Measurements from ENCODE around the gene ERF.

ERF gene

GRCh38 chr19:42254850-42255765 is at the start of gene ERF:
Gene ERF, minus strand, starts transcription at chr19:42255128. Its CDS starts 129 bp downstream, at chr19:42254999.
- DNase-seq = peak; percentile 69 to 97

DNA sequence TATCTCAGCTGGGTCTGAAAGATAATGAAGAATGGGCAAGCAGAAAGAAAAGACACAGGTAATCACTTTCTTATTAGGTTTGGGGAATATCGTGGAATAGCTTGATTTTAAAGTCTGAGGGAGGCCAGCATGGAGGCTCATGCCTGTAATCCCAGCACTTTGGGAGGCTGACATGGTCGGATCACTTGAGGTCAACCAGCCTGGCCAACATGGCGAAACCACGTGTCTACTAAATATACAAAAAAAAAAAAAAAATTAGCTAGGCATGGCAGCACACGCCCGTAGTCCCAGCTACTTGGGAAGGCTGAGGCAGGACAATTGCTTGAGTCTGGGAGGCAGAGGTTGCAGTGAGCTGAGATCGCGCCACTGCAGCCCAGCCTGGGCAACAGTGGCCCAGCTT is 48.9 kb upstream of the ERF start:
- DNase-seq = no peak

- DNase-seq = no peak
Measured at GRCh38 chr19:42303101-42303464, 48.2 kb upstream of the ERF start.

- peak; percentile 69 to 80 for DNase-seq
Measured at GRCh38 chr19:42301646-42302203, 46.8 kb upstream of the ERF start, which contains the start of gene PRR19. Gene PRR19, plus strand, starts transcription at chr19:42302132. Its CDS starts 7,453 bp downstream, at chr19:42309585.

DNA sequence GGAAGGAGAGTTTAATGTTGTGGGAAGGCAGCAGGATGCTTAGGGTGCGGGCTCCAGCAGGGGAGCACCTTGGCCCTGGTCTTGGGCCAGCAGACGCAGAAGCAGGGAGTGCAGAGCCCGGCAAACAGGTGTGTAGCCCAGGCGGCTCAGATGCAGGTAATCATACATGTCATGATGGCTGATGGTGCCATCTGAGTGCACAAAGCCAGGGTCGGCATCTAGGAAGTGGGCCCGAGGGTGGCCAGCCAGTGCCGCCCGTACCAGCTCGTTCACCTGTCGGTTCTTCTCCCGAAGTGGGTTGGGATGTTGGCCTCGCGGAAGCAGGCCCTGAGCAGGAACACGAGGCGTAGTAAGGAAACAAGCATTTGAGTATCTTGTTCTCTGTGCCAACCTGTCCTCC is 42.1 kb upstream of the ERF start:
- DNase-seq = no peak

DNA sequence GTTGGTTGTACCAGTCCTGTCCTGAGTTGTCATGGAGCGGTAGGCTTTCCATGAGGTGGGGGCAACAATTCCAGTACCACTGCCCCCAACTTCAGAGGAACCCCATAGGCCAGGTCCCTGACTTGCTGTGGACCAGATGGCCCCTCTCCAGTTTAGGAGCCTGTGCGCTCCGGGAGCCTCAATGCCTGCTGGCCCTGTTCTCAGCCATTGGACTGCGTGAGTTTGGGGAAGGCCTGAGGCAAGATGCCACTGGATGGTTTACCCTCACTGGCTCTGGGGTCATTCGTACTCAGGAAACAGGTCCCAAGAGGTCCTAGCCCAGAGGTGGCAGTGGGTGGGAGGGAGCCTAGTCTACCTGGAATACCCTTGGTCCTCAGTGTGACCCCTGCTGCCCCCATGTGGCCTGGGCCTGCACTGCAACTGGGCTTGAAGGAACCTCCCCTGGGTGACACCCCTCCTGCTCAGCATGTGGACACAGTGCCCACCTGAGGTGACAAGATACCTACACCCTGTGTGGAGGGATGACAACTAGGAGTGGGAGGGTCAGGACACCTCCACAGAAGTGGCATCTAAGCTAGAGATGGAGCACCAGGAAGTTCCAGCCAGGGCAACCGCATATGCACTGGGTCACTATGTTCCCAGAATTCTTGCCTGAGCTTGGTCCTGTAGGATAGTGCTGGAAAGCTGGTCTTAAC is 41.0 kb upstream of the ERF start:
- peak; percentile 60 to 92 for DNase-seq

GRCh38 chr19:42295342-42295741 is 40.4 kb upstream of the ERF start:
- DNase-seq = no peak

DNA sequence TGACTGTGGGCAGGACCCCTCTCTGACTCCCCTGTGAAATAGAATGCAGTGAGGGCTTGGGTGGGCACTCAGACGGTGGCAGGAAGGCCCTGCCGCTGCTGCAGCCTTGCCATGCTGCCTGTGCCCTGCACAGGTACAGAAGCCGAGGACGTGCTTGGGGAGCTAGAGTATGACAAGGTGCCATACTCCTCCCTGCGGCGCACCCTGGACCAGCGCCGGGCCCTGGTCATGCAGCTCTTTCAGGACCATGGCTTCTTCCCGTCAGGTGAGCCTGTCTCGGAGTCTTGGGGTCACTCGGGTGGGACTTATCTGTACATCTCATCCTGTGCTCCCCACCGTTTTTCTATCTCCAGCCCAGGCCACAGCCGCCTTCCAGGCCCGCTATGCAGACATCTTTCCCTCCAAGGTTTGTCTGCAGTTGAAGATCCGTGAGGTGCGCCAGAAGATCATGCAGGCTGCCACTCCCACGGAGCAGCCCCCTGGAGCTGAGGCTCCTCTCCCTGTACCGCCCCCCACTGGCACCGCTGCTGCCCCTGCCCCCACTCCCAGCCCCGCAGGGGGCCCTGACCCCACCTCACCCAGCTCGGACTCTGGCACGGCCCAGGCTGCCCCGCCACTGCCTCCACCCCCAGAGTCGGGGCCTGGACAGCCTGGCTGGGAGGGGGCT is 39.7 kb upstream of the ERF start:
- no peak for DNase-seq

GRCh38 chr19:42293948-42294347 is 39.0 kb upstream of the ERF start:
- DNase-seq = no peak

- no peak for DNase-seq
Measured at GRCh38 chr19:42293540-42293939, 38.6 kb upstream of the ERF start.

DNA sequence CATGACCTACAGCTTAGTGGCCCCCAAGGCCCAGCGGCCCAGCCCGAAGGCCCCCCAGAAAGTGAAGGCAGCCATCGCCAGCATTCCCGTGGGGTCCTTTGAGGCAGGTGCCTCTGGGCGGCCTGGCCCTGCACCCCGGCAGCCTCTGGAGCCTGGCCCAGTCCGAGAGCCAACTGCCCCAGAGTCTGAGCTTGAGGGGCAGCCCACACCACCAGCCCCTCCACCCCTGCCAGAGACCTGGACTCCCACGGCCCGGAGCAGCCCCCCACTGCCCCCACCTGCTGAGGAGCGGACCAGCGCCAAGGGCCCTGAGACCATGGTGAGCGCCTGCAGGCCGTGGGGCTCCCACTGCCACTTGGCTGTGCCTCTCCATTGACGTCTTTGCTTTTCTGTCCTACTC is 38.0 kb upstream of the ERF start:
- no peak for DNase-seq

DNA sequence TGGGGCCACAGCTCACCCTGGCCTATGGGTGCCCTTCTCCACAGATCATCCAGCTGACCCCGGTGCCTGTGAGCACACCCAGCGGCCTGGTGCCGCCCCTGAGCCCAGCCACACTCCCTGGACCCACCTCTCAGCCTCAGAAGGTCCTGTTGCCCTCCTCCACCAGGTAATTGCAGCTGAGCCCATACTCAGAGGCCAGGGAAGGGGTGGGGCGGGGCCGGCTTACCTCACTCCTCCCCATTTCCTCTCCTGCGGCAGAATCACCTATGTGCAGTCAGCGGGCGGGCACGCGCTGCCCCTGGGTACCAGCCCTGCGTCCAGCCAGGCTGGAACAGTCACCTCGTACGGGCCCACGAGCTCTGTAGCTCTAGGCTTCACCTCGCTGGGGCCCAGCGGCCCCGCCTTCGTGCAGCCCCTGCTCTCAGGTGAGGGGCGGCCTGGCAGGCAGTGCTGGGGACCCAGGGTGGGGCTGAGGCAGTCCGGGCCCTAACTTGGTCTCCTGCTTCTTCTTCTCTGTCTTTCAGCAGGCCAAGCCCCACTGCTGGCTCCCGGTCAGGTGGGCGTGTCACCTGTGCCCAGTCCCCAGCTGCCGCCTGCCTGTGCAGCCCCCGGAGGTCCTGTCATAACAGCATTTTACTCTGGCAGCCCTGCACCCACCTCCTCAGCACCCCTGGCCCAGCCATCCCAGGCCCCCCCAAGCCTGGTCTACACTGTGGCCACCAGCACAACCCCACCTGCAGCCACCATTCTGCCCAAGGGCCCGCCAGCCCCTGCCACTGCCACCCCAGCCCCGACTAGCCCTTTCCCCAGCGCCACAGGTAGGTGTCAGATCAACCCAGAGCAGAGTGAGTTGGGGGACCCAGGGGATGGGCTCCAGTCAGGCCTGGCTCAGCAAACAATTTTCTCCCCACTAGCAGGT is 37.4 kb upstream of the ERF start:
- no peak for DNase-seq

GRCh38 chr19:42291435-42291810 is 36.5 kb upstream of the ERF start:
- DNase-seq = peak in 1 of 2 experiments; percentile 38

DNA sequence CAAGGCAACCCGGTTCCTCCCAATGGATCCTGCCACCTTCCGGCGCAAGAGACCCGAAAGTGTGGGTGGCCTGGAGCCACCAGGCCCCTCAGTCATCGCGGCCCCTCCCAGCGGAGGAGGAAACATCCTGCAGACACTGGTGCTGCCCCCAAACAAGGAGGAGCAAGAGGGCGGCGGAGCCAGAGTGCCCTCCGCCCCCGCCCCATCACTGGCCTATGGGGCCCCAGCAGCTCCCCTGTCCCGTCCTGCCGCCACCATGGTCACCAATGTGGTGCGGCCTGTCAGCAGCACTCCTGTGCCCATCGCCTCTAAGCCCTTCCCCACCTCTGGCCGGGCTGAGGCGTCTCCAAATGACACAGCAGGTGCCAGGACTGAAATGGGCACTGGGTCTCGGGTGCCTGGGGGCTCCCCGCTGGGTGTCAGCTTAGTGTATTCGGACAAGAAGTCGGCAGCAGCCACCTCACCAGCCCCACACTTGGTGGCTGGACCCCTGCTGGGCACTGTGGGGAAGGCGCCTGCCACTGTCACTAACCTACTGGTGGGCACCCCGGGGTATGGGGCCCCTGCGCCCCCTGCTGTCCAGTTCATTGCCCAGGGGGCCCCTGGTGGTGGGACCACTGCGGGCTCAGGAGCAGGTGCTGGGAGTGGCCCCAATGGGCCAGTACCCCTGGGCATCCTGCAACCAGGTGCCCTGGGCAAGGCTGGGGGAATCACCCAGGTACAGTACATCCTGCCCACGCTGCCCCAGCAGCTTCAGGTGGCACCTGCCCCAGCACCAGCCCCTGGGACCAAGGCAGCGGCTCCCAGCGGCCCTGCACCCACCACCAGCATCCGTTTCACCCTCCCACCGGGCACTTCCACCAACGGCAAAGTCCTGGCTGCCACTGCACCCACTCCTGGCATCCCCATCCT is 35.9 kb upstream of the ERF start:
- peak in 1 of 2 experiments; percentile 66 for DNase-seq

- no peak for DNase-seq
Measured at GRCh38 chr19:42290136-42290522, 35.2 kb upstream of the ERF start.

DNA sequence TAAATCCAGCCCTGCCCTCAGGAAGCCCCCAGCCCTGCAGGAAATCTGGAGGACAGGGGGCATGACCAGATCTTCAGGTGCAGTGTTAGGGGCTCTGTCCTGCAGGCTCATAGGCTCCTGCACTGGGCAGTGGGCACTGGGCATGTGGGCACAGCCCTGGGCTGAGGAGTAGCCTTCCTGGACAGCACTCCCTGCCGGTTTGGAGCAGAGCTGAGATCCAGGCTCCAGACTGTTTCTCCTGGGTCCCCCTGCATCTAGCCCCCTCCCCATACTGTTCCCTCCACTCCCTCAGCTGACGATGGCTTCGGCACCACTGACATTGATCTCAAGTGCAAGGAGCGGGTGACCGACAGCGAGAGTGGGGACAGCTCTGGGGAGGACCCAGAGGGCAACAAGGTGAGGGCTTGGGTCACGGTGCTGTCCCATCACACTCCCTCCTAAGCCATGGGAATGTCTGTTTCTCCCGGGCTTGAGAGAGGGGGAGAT is 34.7 kb upstream of the ERF start:
- no peak for DNase-seq

DNA sequence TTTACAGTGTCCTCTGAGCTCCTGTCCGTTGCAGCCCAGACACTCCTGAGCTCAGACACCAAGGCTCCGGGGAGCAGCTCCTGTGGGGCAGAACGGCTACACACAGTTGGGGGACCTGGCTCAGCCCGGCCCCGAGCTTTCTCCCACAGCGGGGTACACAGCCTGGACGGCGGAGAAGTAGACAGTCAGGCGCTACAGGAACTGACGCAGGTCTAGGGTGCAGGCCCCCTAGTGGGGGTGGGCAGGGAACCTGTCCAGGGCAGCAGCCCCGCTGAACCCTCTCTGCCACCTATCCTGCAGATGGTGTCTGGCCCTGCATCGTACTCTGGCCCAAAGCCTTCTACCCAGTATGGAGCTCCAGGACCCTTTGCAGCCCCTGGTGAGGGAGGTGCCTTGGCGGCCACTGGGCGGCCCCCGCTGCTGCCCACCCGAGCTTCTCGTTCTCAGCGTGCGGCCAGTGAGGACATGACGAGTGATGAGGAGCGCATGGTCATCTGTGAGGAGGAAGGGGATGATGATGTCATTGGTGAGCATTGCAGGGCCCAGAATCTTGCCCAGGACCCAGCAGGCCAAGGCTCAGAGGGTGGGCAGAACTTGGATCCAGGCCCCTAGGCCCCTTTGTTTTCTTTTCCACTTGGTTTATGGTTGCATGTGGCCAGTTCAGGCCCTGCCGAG is 34.1 kb upstream of the ERF start:
- DNase-seq = no peak

DNA sequence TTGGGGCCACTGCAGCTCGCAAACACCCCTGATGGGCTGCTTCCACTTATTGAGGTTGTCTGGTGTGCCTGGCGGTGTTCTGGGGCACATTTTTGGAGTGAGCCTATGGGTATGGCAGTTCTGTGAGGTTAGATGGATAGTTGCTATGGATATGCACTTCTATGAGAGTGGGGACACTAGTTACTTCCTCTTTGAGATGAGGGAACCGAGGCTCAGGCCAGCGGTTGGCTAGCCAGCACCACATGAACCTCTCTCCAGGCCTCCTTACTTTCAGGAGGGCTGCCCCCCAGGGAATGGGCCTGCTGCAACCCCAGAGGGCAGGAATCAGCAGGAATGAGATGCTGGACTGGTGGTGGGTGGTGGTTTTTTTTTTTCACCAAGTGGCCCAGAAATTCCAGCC is 33.5 kb upstream of the ERF start:
- DNase-seq = no peak

DNA sequence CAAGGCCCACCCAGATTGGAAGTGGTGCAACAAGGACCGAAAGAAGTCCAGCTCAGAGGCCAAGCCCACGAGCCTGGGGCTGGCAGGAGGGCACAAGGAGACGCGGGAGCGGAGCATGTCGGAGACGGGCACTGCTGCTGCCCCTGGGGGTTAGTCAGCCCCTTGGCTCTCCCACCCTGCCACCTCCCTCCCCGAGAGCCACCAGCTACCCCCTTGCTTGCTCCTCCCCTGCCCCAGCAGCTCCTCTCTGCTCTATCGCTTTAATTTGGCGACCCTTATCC is 32.8 kb upstream of the ERF start:
- DNase-seq = no peak

DNA sequence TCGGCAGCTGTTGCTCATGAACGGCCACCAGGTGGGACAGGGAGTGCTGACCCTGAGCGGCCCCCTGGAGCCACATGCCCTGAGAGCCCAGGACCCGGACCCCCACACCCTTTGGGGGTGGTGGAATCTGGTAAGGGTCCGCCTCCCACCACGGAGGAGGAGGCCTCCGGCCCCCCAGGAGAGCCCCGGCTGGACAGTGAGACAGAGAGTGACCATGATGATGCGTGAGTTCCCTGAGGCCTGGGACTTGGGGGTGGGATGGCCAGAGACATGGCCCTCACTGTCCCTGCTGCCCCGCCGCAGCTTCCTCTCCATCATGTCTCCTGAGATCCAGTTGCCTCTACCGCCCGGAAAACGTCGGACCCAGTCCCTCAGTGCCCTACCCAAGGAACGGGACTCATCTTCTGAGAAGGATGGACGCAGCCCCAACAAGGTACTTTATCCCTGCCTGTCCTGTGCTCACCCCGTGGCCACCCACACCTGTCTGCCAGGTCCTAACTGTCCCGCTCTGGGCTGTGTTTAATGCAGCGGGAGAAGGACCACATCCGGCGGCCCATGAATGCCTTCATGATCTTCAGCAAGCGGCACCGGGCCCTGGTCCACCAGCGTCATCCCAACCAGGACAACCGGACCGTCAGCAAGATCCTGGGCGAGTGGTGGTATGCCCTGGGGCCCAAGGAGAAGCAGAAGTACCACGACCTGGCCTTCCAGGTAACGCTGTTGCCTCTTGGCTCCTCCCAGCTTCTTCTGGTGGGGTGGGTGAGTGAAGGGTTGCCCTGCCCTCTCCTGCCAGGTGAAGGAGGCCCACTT is 32.3 kb upstream of the ERF start:
- no peak for DNase-seq

Data from NCI-H526 (cell line).